ENCODE data around the gene FNBP1. TPM values are rescaled to one million over a fixed set of nuclear protein-coding genes. Genes with fewer than 3 reads are reported as not detected.
A peak's percentile ranks its signal among the peaks of the same experiment; 100 is the strongest.

Gene FNBP1
- total and polyA plus RNA-seq, 4 donors, result 16.0 to 94.3 (median 29.5) TPM

DNA sequence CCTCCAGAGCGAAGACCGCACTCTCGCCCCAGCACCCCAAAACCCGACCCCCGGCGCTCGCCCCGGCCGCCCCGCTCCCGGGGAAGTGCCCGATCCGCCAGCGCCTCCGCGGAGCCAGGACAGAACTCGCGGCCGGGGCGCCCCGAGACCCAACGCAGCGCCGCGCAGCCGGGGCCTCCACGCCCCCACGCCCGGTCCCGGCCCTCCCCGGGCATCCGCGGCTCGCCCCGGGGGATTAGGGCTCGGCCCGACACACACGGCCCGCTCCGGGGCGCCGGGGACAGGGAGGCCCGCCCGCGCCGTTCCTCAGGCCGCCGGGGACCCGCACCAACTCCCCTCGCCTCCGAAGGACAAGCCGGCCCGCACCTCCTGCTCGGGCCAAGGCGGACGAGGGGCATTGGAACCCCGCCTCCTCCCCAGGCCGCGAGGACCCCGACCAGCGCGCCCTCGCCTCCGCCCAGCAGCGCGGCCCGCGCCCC is 544 bp downstream of the FNBP1 start:
- peak; percentile 3 for ATAC-seq (ENCODE audit: insufficient read depth, low FRiP score)
- 1% methylated on average over 28 to 68 of the region's 68 CpGs for WGBS, 2 donors
- TF ChIP-seq, protein P1, sequence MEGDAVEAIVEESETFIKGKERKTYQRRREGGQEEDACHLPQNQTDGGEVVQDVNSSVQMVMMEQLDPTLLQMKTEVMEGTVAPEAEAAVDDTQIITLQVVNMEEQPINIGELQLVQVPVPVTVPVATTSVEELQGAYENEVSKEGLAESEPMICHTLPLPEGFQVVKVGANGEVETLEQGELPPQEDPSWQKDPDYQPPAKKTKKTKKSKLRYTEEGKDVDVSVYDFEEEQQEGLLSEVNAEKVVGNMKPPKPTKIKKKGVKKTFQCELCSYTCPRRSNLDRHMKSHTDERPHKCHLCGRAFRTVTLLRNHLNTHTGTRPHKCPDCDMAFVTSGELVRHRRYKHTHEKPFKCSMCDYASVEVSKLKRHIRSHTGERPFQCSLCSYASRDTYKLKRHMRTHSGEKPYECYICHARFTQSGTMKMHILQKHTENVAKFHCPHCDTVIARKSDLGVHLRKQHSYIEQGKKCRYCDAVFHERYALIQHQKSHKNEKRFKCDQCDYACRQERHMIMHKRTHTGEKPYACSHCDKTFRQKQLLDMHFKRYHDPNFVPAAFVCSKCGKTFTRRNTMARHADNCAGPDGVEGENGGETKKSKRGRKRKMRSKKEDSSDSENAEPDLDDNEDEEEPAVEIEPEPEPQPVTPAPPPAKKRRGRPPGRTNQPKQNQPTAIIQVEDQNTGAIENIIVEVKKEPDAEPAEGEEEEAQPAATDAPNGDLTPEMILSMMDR (IDR thresholded peaks at IDR 0.05; ENCODE audit: control extremely low read depth, extremely low read depth), result no peak
- Histone ChIP-seq H3K9me3 (ENCODE audit: control insufficient read depth in 4 of 4, insufficient read depth in 3 of 4, low read length in 3 of 4) (no peaks in the 10 kb centered on the region), H3K36me3 (ENCODE audit: control insufficient read depth in 4 of 4, insufficient read depth in 4 of 4, low read length in 4 of 4) (no peaks in the 10 kb centered on the region), H3K27me3 (ENCODE audit: control insufficient read depth in 3 of 3, insufficient read depth in 3 of 3, low read length in 2 of 3) (peaks cover 0 to 20% (median 0%) of the 10 kb centered on the region in 3 donors), H3K9ac (ENCODE audit: insufficient read depth in 1 of 2, low read length in 2 of 2) (peak overlapping the region in 1 of 2 donors; percentile 68), H3K4me1 (ENCODE audit: control insufficient read depth in 5 of 5, insufficient read depth in 5 of 5, low read length in 5 of 5) (peaks cover 0 to 20% (median 4%) of the 10 kb centered on the region in 5 donors), H3K27ac (ENCODE audit: low read depth in 1 of 2, low read length in 1 of 2) (peak overlapping the region; percentile 79 to 98), H3K4me3 (peak overlapping the region; percentile 99)
- peak in 1 of 3 donors; percentile 33 for DNase-seq

DNA sequence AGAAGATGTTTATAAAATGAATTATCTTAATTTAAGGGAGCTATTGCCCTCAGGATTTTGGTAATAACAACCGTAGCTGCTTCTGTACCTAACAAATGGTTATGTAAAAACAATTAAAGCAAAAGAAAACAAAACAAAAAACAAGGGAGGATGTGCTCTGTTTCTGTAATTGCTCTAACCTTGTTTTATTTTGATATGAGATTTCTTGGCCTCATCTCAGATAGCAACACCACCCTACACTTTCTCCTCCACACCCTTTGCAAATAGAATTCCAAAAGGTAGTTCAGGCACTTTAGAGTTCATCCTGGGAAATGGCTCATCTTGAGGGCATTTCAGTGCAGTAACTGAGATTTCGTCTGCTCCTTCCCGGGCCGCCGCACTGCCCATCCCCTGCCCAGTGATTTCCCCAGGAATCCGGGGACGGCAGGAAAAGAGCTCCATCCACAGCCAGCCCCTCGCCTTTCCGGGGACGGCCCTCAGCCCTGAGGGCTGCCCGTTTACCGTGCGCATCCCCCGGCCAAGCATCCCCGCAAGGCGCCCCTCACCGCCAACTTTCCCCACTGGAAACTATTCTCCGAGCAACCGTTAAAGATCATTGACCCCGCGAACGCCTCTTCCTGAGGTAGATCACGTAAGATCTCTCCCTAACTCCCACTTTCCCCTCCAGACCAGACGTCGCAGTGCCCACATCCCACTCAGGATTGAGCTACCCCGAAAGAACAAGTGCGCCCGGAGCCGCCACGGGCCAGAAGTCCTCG is 1.2 kb downstream of the FNBP1 start:
- Histone ChIP-seq H3K9me3 (ENCODE audit: control insufficient read depth in 4 of 4, insufficient read depth in 3 of 4, low read length in 3 of 4) (no peaks in the 10 kb centered on the region), H3K27ac (ENCODE audit: low read depth in 1 of 2, low read length in 1 of 2) (peak overlapping the region; percentile 79 to 98), H3K36me3 (ENCODE audit: control insufficient read depth in 4 of 4, insufficient read depth in 4 of 4, low read length in 4 of 4) (no peaks in the 10 kb centered on the region), H3K27me3 (ENCODE audit: control insufficient read depth in 3 of 3, insufficient read depth in 3 of 3, low read length in 2 of 3) (peaks cover 0 to 20% (median 0%) of the 10 kb centered on the region in 3 donors), H3K4me1 (ENCODE audit: control insufficient read depth in 5 of 5, insufficient read depth in 5 of 5, low read length in 5 of 5) (peaks cover 0 to 20% (median 7%) of the 10 kb centered on the region in 5 donors), H3K9ac (ENCODE audit: insufficient read depth in 1 of 2, low read length in 2 of 2) (peak overlapping the region in 1 of 2 donors; percentile 68), H3K4me3 (peak overlapping the region; percentile 99)
- ATAC-seq (ENCODE audit: insufficient read depth, low FRiP score) (no peak), DNase-seq (peak; percentile 39 to 43 (median 40))
- TF ChIP-seq, protein P1 (IDR thresholded peaks at IDR 0.05; ENCODE audit: control extremely low read depth, extremely low read depth), result no peak
- 2% methylated on average over 31 of the region's 31 CpGs for whole genome bisulfite sequencing, 2 donors

DNA sequence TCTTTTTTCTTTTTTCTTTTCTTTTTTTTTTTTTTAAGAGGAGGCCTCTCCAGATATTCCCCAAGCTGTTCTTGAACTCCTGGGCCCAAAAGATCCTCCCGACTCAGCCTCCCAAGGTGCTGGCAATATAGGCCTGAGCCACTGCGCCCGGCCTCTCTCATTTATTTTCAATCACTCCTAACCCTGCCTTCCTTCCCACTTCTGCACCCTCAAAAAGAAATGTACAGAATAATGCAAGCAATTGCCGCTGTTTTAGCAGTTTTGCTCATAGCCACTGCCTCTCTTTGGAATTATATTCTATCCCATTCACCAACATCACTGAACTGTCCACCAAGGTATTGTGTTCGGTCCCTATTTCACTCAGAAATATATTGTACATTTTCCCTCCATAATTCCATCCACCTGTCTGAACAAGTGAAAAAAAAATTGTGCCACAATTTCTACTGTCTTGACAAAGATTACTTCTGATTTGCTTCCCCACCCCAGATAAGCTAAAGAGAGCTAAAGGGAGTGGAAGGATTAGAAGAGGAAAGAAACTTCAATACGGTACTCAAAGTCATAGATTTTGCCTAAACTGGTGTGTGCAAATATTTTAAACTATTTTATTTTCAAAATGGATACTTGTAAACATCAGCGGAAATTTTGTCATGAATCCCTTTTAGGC is 1.9 kb downstream of the FNBP1 start:
- peaks cover 0 to 20% (median 7%) of the 10 kb centered on the region in 5 donors for H3K4me1 ChIP-seq (ENCODE audit: control insufficient read depth in 5 of 5, insufficient read depth in 5 of 5, low read length in 5 of 5)
- H3K9me3 ChIP-seq (ENCODE audit: control insufficient read depth in 4 of 4, insufficient read depth in 3 of 4, low read length in 3 of 4), result no peaks in the 10 kb centered on the region
- peaks cover 0 to 20% (median 0%) of the 10 kb centered on the region in 3 donors for H3K27me3 ChIP-seq (ENCODE audit: control insufficient read depth in 3 of 3, insufficient read depth in 3 of 3, low read length in 2 of 3)
- H3K36me3 ChIP-seq (ENCODE audit: control insufficient read depth in 4 of 4, insufficient read depth in 4 of 4, low read length in 4 of 4), result no peaks in the 10 kb centered on the region
- WGBS, 2 donors, result 33 to 41% methylated on average over 7 of the region's 7 CpGs
- peak overlapping the region in 1 of 2 donors; percentile 31 for H3K27ac ChIP-seq (ENCODE audit: low read depth in 1 of 2, low read length in 1 of 2)
- H3K9ac ChIP-seq (ENCODE audit: insufficient read depth in 1 of 2, low read length in 2 of 2), result peak overlapping the region in 1 of 2 donors; percentile 68
- TF ChIP-seq, protein P1 (IDR thresholded peaks at IDR 0.05; ENCODE audit: control extremely low read depth, extremely low read depth), result no peak
- DNase-seq, result no peak
- no peak for ATAC-seq (ENCODE audit: insufficient read depth, low FRiP score)
- H3K4me3 ChIP-seq, result no peak overlapping the region
